ENCODE results near the gene TMEM138. TPM values are rescaled to one million over a fixed set of nuclear protein-coding genes. Genes with fewer than 3 reads are reported as not detected.

TMEM138 gene
- total RNA-seq, 6 experiments from 2014 or later = 49.0 to 63.1 (median 58.0) TPM

DNA sequence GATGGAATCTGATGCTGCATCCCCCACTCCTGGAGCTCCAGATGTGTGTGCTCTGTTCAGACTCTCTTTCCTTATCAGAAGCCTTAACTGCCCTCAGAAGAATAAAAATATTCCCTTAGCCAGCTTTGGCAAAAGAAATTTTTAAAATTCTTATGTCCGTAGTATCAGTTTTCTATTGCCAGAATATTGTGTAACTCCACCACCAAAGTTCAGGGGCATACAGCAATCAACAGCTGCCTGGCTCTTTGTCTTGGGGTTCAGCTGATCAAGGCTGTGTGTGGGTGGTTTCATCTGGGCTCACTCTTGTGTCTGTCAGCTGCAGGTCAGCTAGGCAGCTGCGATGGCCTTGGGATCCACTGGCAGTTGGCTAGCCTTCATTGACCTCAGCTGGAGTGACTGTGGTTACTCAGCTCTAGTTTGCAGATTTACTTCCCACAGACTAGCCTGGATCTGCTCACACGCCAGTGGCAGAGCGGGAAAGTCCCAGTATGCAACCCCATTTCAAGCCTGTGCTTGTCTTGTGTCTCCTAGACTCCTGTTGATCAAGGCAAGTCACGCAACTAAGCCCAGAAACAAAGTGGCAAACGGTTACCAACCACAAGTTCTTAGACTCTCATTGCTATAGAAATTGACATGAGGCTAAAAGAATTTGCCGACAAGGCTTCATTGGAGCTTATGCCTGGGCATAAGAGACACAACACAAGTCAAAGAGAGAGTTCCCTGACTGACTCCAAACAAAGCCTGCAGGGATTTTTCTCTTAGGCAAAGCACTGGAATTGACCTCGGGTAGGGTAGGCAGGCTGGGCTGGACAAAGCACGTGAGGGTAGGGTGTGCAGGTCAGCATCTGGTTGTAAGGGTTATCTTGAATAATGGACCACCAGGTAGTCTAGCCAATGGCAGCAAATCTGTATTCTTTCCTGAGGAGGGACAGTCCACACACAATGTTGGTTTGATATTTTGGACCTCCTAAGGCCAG lies 7.5 kb downstream of the TMEM138 start:
- DNase-seq = no peak
- Mint-ChIP-seq H3K9me3 (peaks cover 10% of the 10 kb centered on the region), H3K4me3 (no peak overlapping the region), H3K27me3 (ENCODE audit: insufficient read depth) (no peaks in the 10 kb centered on the region), H3K4me1 (ENCODE audit: low read depth) (peaks cover 13% of the 10 kb centered on the region), H3K36me3 (ENCODE audit: low read depth) (peaks cover 47% of the 10 kb centered on the region), H3K27ac (no peak overlapping the region)
- TF ChIP-seq, protein P1, sequence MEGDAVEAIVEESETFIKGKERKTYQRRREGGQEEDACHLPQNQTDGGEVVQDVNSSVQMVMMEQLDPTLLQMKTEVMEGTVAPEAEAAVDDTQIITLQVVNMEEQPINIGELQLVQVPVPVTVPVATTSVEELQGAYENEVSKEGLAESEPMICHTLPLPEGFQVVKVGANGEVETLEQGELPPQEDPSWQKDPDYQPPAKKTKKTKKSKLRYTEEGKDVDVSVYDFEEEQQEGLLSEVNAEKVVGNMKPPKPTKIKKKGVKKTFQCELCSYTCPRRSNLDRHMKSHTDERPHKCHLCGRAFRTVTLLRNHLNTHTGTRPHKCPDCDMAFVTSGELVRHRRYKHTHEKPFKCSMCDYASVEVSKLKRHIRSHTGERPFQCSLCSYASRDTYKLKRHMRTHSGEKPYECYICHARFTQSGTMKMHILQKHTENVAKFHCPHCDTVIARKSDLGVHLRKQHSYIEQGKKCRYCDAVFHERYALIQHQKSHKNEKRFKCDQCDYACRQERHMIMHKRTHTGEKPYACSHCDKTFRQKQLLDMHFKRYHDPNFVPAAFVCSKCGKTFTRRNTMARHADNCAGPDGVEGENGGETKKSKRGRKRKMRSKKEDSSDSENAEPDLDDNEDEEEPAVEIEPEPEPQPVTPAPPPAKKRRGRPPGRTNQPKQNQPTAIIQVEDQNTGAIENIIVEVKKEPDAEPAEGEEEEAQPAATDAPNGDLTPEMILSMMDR (IDR thresholded peaks at IDR 0.05) = no peak

DNA sequence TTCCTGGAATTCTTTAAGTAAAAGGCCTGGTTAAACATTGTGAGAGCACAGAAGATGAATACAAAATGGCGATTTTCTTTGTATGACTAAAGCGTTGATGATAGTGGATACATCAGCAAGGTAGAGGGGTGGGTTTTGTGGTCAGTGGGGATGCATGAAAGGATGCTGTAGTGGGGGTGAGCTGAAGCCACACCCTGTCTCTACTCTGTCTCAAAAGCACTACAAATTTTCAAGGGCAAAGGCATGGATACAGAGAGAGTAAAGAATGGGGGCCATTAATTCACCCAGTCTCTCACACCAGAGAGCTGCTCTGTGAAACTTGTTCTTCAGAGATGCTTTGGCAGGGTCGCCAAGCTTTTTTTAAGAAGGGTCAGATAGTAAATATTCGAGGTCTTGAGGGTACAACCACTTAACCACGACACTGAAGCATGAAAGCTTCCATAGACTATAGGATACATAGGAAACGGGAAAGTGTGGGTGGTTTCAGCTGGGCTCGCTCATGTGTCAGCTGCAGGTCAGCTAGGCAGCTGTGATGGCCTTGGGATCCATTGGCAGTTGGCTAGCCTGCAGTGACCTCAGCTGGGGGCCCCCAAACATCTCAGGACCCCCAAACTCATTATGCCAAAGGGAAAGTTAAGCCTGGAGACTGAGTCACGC lies 8.3 kb downstream of the TMEM138 start:
- H3K36me3 Mint-ChIP-seq (ENCODE audit: low read depth) = peaks cover 51% of the 10 kb centered on the region

DNA sequence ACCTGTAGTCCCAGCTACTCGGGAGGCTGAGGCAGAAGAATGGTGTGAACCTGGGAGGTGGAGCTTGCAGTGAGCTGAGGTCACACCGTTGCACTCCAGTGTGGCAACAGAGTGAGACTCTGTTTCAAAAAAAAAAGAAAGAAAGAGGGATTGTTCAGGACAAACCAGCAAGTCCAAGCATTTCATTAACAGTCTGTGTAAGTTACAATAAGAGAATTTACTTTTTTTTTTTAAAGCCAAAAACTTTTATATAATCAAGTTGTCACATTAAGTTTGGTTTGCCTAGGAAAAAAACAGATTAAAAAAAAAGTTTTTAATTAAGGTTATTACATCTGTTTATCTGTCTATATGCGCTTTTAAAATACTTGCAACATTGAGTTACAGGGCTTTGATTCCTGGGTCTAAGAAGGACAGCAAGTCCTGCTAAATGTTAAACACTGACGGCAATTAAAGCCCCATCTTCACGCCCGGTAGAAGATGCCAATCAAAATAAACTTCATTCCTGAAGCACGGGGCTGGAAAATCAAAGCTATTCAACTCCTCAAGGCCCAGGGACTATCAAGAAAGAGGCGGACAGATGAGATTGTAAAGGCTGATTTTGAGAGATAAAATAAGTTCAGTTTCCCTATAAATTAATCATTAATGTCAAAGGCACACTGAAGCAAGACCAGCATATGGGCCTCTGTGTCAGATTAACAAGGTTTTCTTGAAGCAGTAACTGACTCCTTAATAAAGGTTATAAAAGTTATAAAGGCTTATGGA lies 10.7 kb downstream of the TMEM138 start:
- H3K27me3 Mint-ChIP-seq (ENCODE audit: insufficient read depth) = no peaks in the 10 kb centered on the region
- peaks cover 10% of the 10 kb centered on the region for H3K9me3 Mint-ChIP-seq
- H3K27ac Mint-ChIP-seq = no peak overlapping the region
- no peak for DNase-seq
- TF ChIP-seq, protein P1 (IDR thresholded peaks at IDR 0.05) = no peak
- H3K36me3 Mint-ChIP-seq (ENCODE audit: low read depth) = peaks cover 67% of the 10 kb centered on the region
- peaks cover 15% of the 10 kb centered on the region for H3K4me1 Mint-ChIP-seq (ENCODE audit: low read depth)
- H3K4me3 Mint-ChIP-seq = no peak overlapping the region; the same call in 1 of the 2 replicates

More for the DNA sequence above, 8.3 kb downstream of the TMEM138 start:
- Mint-ChIP-seq H3K27me3 (ENCODE audit: insufficient read depth) (no peaks in the 10 kb centered on the region), H3K4me1 (ENCODE audit: low read depth) (peaks cover 13% of the 10 kb centered on the region), H3K27ac (no peak overlapping the region), H3K4me3 (no peak overlapping the region), H3K9me3 (peaks cover 10% of the 10 kb centered on the region)
- no peak for DNase-seq
- TF ChIP-seq, protein P1 (IDR thresholded peaks at IDR 0.05) = no peak

DNA sequence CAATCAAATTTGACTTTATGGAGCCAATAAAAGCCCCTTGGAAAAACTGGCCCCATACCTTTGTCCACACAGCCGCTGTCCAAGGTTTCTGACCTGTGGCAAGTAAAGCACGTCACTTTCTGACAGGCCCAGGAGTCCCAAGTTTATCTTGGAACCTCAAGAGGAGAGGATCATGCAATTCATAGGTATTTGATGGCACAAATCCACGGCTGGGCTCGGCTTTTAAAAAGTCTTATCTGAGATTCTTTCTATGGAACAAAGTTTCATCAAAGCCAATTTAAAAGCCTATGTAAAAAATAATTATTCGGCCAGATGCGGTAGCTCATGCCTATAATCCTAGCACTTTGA lies 13.6 kb downstream of the TMEM138 start:
- peaks cover 38% of the 10 kb centered on the region for H3K4me1 Mint-ChIP-seq (ENCODE audit: low read depth)
- no peak overlapping the region for H3K4me3 Mint-ChIP-seq
- H3K27ac Mint-ChIP-seq = no peak overlapping the region
- no peaks in the 10 kb centered on the region for H3K27me3 Mint-ChIP-seq (ENCODE audit: insufficient read depth)
- H3K9me3 Mint-ChIP-seq = peaks cover 10% of the 10 kb centered on the region
- no peak for DNase-seq
- TF ChIP-seq, protein P1 (IDR thresholded peaks at IDR 0.05) = no peak
- H3K36me3 Mint-ChIP-seq (ENCODE audit: low read depth) = peaks cover 42% of the 10 kb centered on the region

DNA sequence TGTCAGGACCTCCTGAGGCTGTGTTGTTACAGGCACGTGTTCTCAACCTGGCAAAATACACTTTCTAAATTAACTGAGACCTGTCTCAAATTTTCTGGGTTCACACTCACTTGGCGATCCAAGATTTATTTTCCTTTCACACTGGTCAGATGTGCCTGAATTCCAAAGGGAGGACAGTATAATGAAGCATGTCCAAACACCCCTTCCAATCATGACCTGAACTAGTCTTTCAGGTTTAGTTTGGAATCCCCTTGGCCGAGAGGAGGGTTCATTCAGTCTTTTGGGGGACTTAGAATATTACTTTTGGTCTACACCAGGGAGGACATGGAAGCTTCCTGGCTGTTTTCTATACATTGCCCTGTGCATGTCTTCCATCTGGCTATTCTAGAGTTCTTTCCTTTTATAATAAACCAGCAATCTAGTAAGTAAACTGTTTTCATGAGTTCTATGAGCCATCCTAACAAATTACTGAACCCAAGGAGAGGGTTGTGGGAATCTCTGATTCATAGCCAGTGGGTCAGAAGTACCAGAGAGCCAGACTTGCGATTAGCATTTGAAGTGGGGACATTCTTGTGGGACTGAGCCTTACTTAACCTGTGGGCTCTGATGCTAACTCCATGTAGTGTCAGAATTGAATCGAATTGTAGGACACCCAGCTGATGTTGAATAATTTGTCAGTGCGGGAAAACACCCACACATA lies 15.4 kb downstream of the TMEM138 start:
- H3K9me3 Mint-ChIP-seq = no peaks in the 10 kb centered on the region; the same call in 1 of the 2 replicates
- TF ChIP-seq, protein P1 (IDR thresholded peaks at IDR 0.05) = no peak
- peaks cover 26% of the 10 kb centered on the region for H3K36me3 Mint-ChIP-seq (ENCODE audit: low read depth)
- peak; percentile 29 for DNase-seq
- H3K4me1 Mint-ChIP-seq (ENCODE audit: low read depth) = peaks cover 38% of the 10 kb centered on the region
- H3K27me3 Mint-ChIP-seq (ENCODE audit: insufficient read depth) = no peaks in the 10 kb centered on the region
- H3K27ac Mint-ChIP-seq = peak overlapping the region; percentile 79
- peak overlapping the region; percentile 38; the same call in 1 of the 2 replicates for H3K4me3 Mint-ChIP-seq
